Measurements from ENCODE around the gene MED27. TPM values are rescaled to one million over a fixed set of nuclear protein-coding genes. Genes with fewer than 3 reads are reported as not detected.

MED27 gene
- total and polyA plus RNA-seq, 2 donors (not counting 1 experiment from before 2014, with no cell fraction given), result 13.4 to 44.7 TPM

GRCh38 chr9:131971482-131972074 is 108.1 kb downstream of the MED27 start:
- no peaks in the 10 kb centered on the region for H3K4me1 ChIP-seq (ENCODE audit: control insufficient read depth, extremely low read depth, insufficient read depth, low read length)
- H3K27me3 ChIP-seq (ENCODE audit: control insufficient read depth, insufficient read depth, low read length), result no peaks in the 10 kb centered on the region
- no peak for TF ChIP-seq CTCF (conservative IDR thresholded peaks at IDR 0.05 in 1 of 2, IDR thresholded peaks at IDR 0.05 in 1 of 2; ENCODE audit: low read depth in 1 of 2, low read length in 2 of 2)
- TF ChIP-seq EZH2 (IDR thresholded peaks at IDR 0.05; ENCODE audit: low read length, missing control alignments), result no peak
- no peaks in the 10 kb centered on the region for H3K79me2 ChIP-seq (ENCODE audit: control insufficient read depth, insufficient read depth, low read length)
- no peak overlapping the region for H3K9ac ChIP-seq (ENCODE audit: insufficient read depth, low read length)
- no peak for DNase-seq (ENCODE audit: low read depth in 2 of 2)
- H3K9me3 ChIP-seq (ENCODE audit: control insufficient read depth, insufficient read depth, low read depth, low read length), result no peaks in the 10 kb centered on the region
- H3K27ac ChIP-seq (ENCODE audit: insufficient read depth, low read length), result no peak overlapping the region
- no peaks in the 10 kb centered on the region for H4K20me1 ChIP-seq (ENCODE audit: control insufficient read depth, extremely low read depth, insufficient read depth, low read length)
- H3K4me2 ChIP-seq (ENCODE audit: extremely low read depth, insufficient read depth, low read length), result no peak overlapping the region
- no peaks in the 10 kb centered on the region for H3K36me3 ChIP-seq (ENCODE audit: control insufficient read depth, insufficient read depth, low read length)
- no peak overlapping the region for H3K4me3 ChIP-seq (replicated peaks in 1 of 4; ENCODE audit: control extremely low read depth in 1 of 4, insufficient read depth in 1 of 4, low read depth in 3 of 4, low read length in 4 of 4)
- no peak overlapping the region for H2AFZ ChIP-seq (ENCODE audit: low read length)

GRCh38 chr9:131969469-131969989 is 110.1 kb downstream of the MED27 start:
- TF ChIP-seq EZH2 (IDR thresholded peaks at IDR 0.05; ENCODE audit: low read length, missing control alignments) (no peak), CTCF (conservative IDR thresholded peaks at IDR 0.05 in 1 of 2, IDR thresholded peaks at IDR 0.05 in 1 of 2; ENCODE audit: low read depth in 1 of 2, low read length in 2 of 2) (no peak)
- Histone ChIP-seq H3K4me2 (ENCODE audit: extremely low read depth, insufficient read depth, low read length) (no peak overlapping the region), H4K20me1 (ENCODE audit: control insufficient read depth, extremely low read depth, insufficient read depth, low read length) (no peaks in the 10 kb centered on the region), H3K4me3 (replicated peaks in 1 of 4; ENCODE audit: control extremely low read depth in 1 of 4, insufficient read depth in 1 of 4, low read depth in 3 of 4, low read length in 4 of 4) (no peak overlapping the region), H3K79me2 (ENCODE audit: control insufficient read depth, insufficient read depth, low read length) (no peaks in the 10 kb centered on the region), H2AFZ (ENCODE audit: low read length) (no peak overlapping the region), H3K9ac (ENCODE audit: insufficient read depth, low read length) (no peak overlapping the region), H3K4me1 (ENCODE audit: control insufficient read depth, extremely low read depth, insufficient read depth, low read length) (no peaks in the 10 kb centered on the region), H3K9me3 (ENCODE audit: control insufficient read depth, insufficient read depth, low read depth, low read length) (no peaks in the 10 kb centered on the region), H3K27ac (ENCODE audit: insufficient read depth, low read length) (no peak overlapping the region), H3K36me3 (ENCODE audit: control insufficient read depth, insufficient read depth, low read length) (no peaks in the 10 kb centered on the region), H3K27me3 (ENCODE audit: control insufficient read depth, insufficient read depth, low read length) (no peaks in the 10 kb centered on the region)
- no peak for DNase-seq (ENCODE audit: low read depth in 2 of 2)

- no peaks in the 10 kb centered on the region for H3K27me3 ChIP-seq (ENCODE audit: control insufficient read depth, insufficient read depth, low read length)
- H3K9me3 ChIP-seq (ENCODE audit: control insufficient read depth, insufficient read depth, low read depth, low read length), result no peaks in the 10 kb centered on the region
- DNase-seq (ENCODE audit: low read depth in 2 of 2), result no peak
- H3K4me1 ChIP-seq (ENCODE audit: control insufficient read depth, extremely low read depth, insufficient read depth, low read length), result no peaks in the 10 kb centered on the region
- H3K9ac ChIP-seq (ENCODE audit: insufficient read depth, low read length), result no peak overlapping the region
- H4K20me1 ChIP-seq (ENCODE audit: control insufficient read depth, extremely low read depth, insufficient read depth, low read length), result no peaks in the 10 kb centered on the region
- no peaks in the 10 kb centered on the region for H3K79me2 ChIP-seq (ENCODE audit: control insufficient read depth, insufficient read depth, low read length)
- H3K4me3 ChIP-seq (replicated peaks in 1 of 4; ENCODE audit: control extremely low read depth in 1 of 4, insufficient read depth in 1 of 4, low read depth in 3 of 4, low read length in 4 of 4), result no peak overlapping the region
- no peak overlapping the region for H2AFZ ChIP-seq (ENCODE audit: low read length)
- no peak overlapping the region for H3K4me2 ChIP-seq (ENCODE audit: extremely low read depth, insufficient read depth, low read length)
- H3K36me3 ChIP-seq (ENCODE audit: control insufficient read depth, insufficient read depth, low read length), result no peaks in the 10 kb centered on the region
- no peak overlapping the region for H3K27ac ChIP-seq (ENCODE audit: insufficient read depth, low read length)
- no peak for TF ChIP-seq EZH2 (IDR thresholded peaks at IDR 0.05; ENCODE audit: low read length, missing control alignments)
- TF ChIP-seq CTCF (conservative IDR thresholded peaks at IDR 0.05 in 1 of 2, IDR thresholded peaks at IDR 0.05 in 1 of 2; ENCODE audit: low read depth in 1 of 2, low read length in 2 of 2), result no peak
Observed at GRCh38 chr9:131968632-131969031, 111.0 kb downstream of the MED27 start.
